Measurements from ENCODE around the gene USP24. TPM values are rescaled to one million over a fixed set of nuclear protein-coding genes. Genes with fewer than 3 reads are reported as not detected.

Gene USP24
- total RNA-seq, 1 experiment from 2014 or later = 35.3 TPM

DNA sequence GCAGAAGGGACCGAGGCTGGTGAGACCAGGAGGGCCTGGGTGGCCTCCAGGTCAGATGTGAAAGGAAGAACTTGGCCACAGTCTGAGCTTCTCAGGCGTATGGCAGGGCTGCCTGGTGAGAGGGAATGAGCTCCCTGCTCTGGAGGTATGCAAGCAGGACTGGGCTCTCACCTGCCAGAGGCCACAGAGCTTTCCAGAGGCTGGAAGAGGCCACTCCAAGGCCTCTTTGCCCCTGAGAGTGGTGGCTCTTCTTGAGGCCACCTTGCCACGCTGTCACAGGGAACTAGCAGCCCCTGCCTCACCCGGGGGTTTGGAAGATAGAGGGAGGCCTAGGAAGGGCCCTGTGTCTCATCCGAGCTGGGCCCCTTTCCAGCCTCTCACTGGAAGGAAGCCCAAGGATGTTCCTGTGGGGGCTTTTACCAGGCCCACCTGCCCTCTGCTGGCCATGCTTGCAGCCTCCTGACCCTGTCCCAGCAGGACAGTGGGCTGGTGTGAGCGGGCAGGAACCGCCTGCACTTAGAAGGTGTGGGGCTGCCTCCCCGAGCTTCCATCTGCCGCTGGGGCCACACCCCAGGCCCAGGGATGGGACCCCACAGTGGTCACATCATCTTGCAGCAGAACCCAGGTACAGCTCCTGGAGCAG, 165.8 kb downstream of the USP24 start:
- no peak overlapping the region for H2AK5ac ChIP-seq (ENCODE audit: insufficient read length, low read length)
- no peak overlapping the region for H3K18ac ChIP-seq (ENCODE audit: insufficient read length, low read depth, low read length)
- H2BK15ac ChIP-seq (ENCODE audit: low read depth, low read length) = no peak overlapping the region
- H3K27ac ChIP-seq (ENCODE audit: insufficient read length, low read depth, low read length) = no peak overlapping the region
- no peaks in the 10 kb centered on the region; the same call in 1 of the 2 replicates for H3K79me2 ChIP-seq (ENCODE audit: insufficient read depth, low read length)
- no peak overlapping the region for H3T11ph ChIP-seq (ENCODE audit: low read length)
- no peak overlapping the region for H3K4me3 Mint-ChIP-seq
- H3K4me2 ChIP-seq (ENCODE audit: insufficient read depth, insufficient read length, low read length) = no peak overlapping the region
- H2BK12ac ChIP-seq (ENCODE audit: insufficient read length, low read depth, low read length) = no peak overlapping the region
- no peak overlapping the region for H3K23ac ChIP-seq (ENCODE audit: insufficient read length, low read depth, low read length)
- H2BK20ac ChIP-seq (ENCODE audit: low read depth, low read length, poor library complexity, severe bottlenecking) = no peak overlapping the region
- peak overlapping the region; percentile 29 to 93 (median 40); a peak in 4 of 7 replicates for H3K27ac Mint-ChIP-seq
- H3K9ac ChIP-seq (ENCODE audit: extremely low read depth, insufficient read length, low read length) = no peak overlapping the region
- H3K27me3 ChIP-seq (ENCODE audit: insufficient read depth, low read length) = no peaks in the 10 kb centered on the region
- no peak overlapping the region for H2BK120ac ChIP-seq (ENCODE audit: low read depth, low read length, poor library complexity, severe bottlenecking)
- H2AFZ ChIP-seq (ENCODE audit: low read length) = no peak overlapping the region
- no peak for DNase-seq
- H4K91ac ChIP-seq (ENCODE audit: insufficient read length, low read depth, low read length) = no peak overlapping the region
- TF ChIP-seq, protein P1, sequence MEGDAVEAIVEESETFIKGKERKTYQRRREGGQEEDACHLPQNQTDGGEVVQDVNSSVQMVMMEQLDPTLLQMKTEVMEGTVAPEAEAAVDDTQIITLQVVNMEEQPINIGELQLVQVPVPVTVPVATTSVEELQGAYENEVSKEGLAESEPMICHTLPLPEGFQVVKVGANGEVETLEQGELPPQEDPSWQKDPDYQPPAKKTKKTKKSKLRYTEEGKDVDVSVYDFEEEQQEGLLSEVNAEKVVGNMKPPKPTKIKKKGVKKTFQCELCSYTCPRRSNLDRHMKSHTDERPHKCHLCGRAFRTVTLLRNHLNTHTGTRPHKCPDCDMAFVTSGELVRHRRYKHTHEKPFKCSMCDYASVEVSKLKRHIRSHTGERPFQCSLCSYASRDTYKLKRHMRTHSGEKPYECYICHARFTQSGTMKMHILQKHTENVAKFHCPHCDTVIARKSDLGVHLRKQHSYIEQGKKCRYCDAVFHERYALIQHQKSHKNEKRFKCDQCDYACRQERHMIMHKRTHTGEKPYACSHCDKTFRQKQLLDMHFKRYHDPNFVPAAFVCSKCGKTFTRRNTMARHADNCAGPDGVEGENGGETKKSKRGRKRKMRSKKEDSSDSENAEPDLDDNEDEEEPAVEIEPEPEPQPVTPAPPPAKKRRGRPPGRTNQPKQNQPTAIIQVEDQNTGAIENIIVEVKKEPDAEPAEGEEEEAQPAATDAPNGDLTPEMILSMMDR (conservative IDR thresholded peaks at IDR 0.05) = peak; percentile 29; the same call in 1 of the 3 replicates
- no peaks in the 10 kb centered on the region for H3K9me3 ChIP-seq (ENCODE audit: control insufficient read depth, low read depth, low read length)
- H3K36me3 Mint-ChIP-seq (ENCODE audit: insufficient read depth in 1 of 3, low read depth in 3 of 3) = peaks cover 16 to 49% (median 20%) of the 10 kb centered on the region in 3 experiments; a peak in 6 of 7 replicates
- H2BK5ac ChIP-seq (ENCODE audit: insufficient read length, low read length) = no peak overlapping the region
- H4K20me1 ChIP-seq (ENCODE audit: control insufficient read depth, insufficient read depth, insufficient read length) = peaks cover 4% of the 10 kb centered on the region
- no peaks in the 10 kb centered on the region for H3K4me1 ChIP-seq (ENCODE audit: insufficient read depth, low read length)
- peaks cover 0 to 2% of the 10 kb centered on the region in 2 experiments; a peak in 1 of 4 replicates for H3K4me1 Mint-ChIP-seq
- H3K4ac ChIP-seq (ENCODE audit: low read depth, low read length) = no peak overlapping the region
- H3K27me3 Mint-ChIP-seq (ENCODE audit: low read depth) = no peaks in the 10 kb centered on the region
- H3K14ac ChIP-seq (ENCODE audit: insufficient read depth, low read length) = no peak overlapping the region
- H3K9me3 Mint-ChIP-seq = no peaks in the 10 kb centered on the region
- no peak overlapping the region for H4K5ac ChIP-seq (ENCODE audit: insufficient read length, low read depth, low read length)
- no CpG with 5 or more reads among the region's 9 CpGs for WGBS (ENCODE audit: extremely low coverage, insufficient read length, low lambda C conversion rate)
- no peaks in the 10 kb centered on the region for H3K79me1 ChIP-seq (ENCODE audit: insufficient read depth, low read depth, low read length, poor library complexity, severe bottlenecking)
- no peak overlapping the region for H4K8ac ChIP-seq (replicated peaks; ENCODE audit: insufficient read length, low read depth, low read length)
- no peaks in the 10 kb centered on the region for H3K23me2 ChIP-seq (ENCODE audit: insufficient read length, low read depth, low read length, poor library complexity, severe bottlenecking)
- no peak overlapping the region for H3K56ac ChIP-seq (ENCODE audit: insufficient read length, low read depth, low read length)

Measured in H9 (cell line).